HepG2 (cell line): ENCODE data around the gene HSPA6. TPM values are rescaled to one million over a fixed set of nuclear protein-coding genes. Genes with fewer than 3 reads are reported as not detected.
A peak's percentile ranks its signal among the peaks of the same experiment; 100 is the strongest.
"Not testable (repeated sequence)": the region's sequence is repeated elsewhere in the genome, so short reads cannot be mapped to it uniquely, and the experiment has no call there.

ENCODE experiments used
- ATAC-seq: fragments of 200-7000 bp; cut with Tn5 transposase; 3 replicates; pipeline ENCODE4 v1.9.1; 2020; ENCODE audit warnings: mild to moderate bottlenecking, moderate library complexity
- BruUV-seq: library from RNA; stranded (reverse); fragments of 400-500 nt; replicated peaks from 2 replicates; lab custom pipeline; 2021; lab: Mats Ljungman, UMichigan
- CTCF ChIA-PET: fragments of 300-600 bp; formaldehyde crosslinking; extraction: SDS; loops from one replicate; lab custom pipeline; 2021; ENCODE audit warnings: low total read pairs, inconsistent platforms, low intra/inter-chr PET ratio; lab: Yijun Ruan, JAX
- POLR2A ChIA-PET: fragments of 350-600 bp; sonication (Branson Sonifier 250); formaldehyde crosslinking; loops from one replicate; lab custom pipeline; 2020; ENCODE audit warnings: antibody characterized with exemption, inconsistent platforms; lab: Yijun Ruan, JAX
- DNase-seq: peaks from one replicate; pipeline ENCODE4 v3.0.0-alpha.2; 2015; ENCODE audit warnings: low spot score
- FAIRE-seq: peaks from 3 replicates; lab custom pipeline; 2011; peaks lifted over from hg19 to GRCh38; lab: Jason Lieb, UNC
- H2AFZ ChIP-seq: one replicate; pipeline ENCODE4 v1.6.1; 2011; ENCODE audit warnings: low read length, inconsistent platforms
- H3K27ac ChIP-seq: fragments of 300-600 bp; 3 replicates; pipeline ENCODE4 v1.8.0; 2011; ENCODE audit warnings: mixed run types, mild to moderate bottlenecking, mixed read lengths, low read length, inconsistent platforms; ENCODE audit not compliant: insufficient read depth; ENCODE audit errors: extremely low read length
- H3K27me3 ChIP-seq, 2 experiments: fragments of 200-600 bp in 1 of 2; 2 replicates in 1 of 2; 3 replicates in 1 of 2; pipeline versions ENCODE4 v1.6.0 to v1.8.0; 2011; ENCODE audit warnings: low read length in 2 of 2, mild to moderate bottlenecking in 2 of 2, moderate library complexity in 2 of 2, inconsistent platforms in 1 of 2; ENCODE audit not compliant: insufficient read depth in 2 of 2, control insufficient read depth in 1 of 2
- H3K36me3 ChIP-seq, 2 experiments: fragments of 200-600 bp in 1 of 2; replicated peaks in 1 of 2; 2 replicates in 1 of 2; 3 replicates in 1 of 2; pipeline versions ENCODE4 v1.5.1 to v1.8.0; 2011; ENCODE audit warnings: low read length in 2 of 2, inconsistent platforms in 1 of 2; ENCODE audit not compliant: insufficient read depth in 2 of 2, control insufficient read depth in 1 of 2
- H3K4me1 ChIP-seq: 2 replicates; pipeline ENCODE4 v1.5.1; 2012; ENCODE audit warnings: low read length, inconsistent platforms; ENCODE audit not compliant: insufficient read depth
- H3K4me2 ChIP-seq: 2 replicates; pipeline ENCODE4 v1.6.0; 2011; ENCODE audit warnings: low read depth, low read length, inconsistent platforms
- H3K4me3 ChIP-seq, 3 experiments: fragments of 200-600 bp in 1 of 3; sonication (generic), shearing (Covaris generic) in 1 of 3; replicated peaks in 1 of 3; 2 replicates each; pipeline ENCODE4 v1.5.1; 2011 to 2016; ENCODE audit warnings: low read length in 3 of 3, inconsistent platforms in 2 of 3, low read depth in 2 of 3, mild to moderate bottlenecking in 2 of 3, control low read depth in 1 of 3, mixed read lengths in 1 of 3; ENCODE audit not compliant: insufficient read depth in 1 of 3
- H3K79me2 ChIP-seq: one replicate; pipeline ENCODE4 v1.6.1; 2011; ENCODE audit warnings: low read length, inconsistent platforms; ENCODE audit not compliant: insufficient read depth
- H3K9ac ChIP-seq: 2 replicates; pipeline ENCODE4 v1.6.0; 2011; ENCODE audit warnings: mild to moderate bottlenecking, low read depth, low read length, inconsistent platforms; ENCODE audit not compliant: insufficient read depth
- H3K9me3 ChIP-seq: 2 replicates; pipeline ENCODE4 v1.5.1; 2012; ENCODE audit warnings: mild to moderate bottlenecking, low read length
- H4K20me1 ChIP-seq: 2 replicates; pipeline ENCODE4 v1.6.0; 2011; ENCODE audit warnings: inconsistent platforms, mild to moderate bottlenecking, low read length, moderate library complexity; ENCODE audit not compliant: insufficient read depth
- BCL6 ChIP-seq: IDR thresholded peaks from 2 replicates; pipeline ENCODE4 v1.6.1; 2016; ENCODE audit warnings: missing genetic modification reagents, missing compliant biosample characterization
- RARA ChIP-seq: IDR thresholded peaks from 2 replicates; pipeline ENCODE4 v1.6.1; 2016; ENCODE audit warnings: missing genetic modification reagents, missing compliant biosample characterization
- WGBS: methylation state at CpG from one replicate; pipeline ENCODE4 v1.1.6; 2017; ENCODE audit warnings: low lambda C conversion rate; 5-methylcytosine and 5-hydroxymethylcytosine counted together
- in situ Hi-C: cut with HindIII; loops from 2 replicates; pipeline ENCODE4 v1.10.0; 2017; ENCODE audit warnings: low pct_unique_long_range_greater_than_20kb; ENCODE audit not compliant: extremely low pct_ligation_motif_present
- intact Hi-C: fragments of 100-400 bp; cut with micrococcal nuclease; formaldehyde crosslinking; loops from one replicate; pipeline ENCODE4 v1.10.0; 2022; ENCODE audit not compliant: unreplicated experiment
- polyA plus RNA-seq, 8 experiments: library from polyadenylated mRNA; depleted of rRNA in 3 of 8; stranded (reverse) in 7 of 8; unstranded in 1 of 8; fragments of >200 nt; fragmentation: Illumina TruSeq in 4 of 8; extraction: Trizol in 4 of 8; gene quantifications; 2 replicates each; pipeline versions ENCODE4 v1.2.1 to v1.2.3, GENCODE V29; 2011 to 2016; ENCODE audit warnings: low read depth in 4 of 8, missing spikeins in 1 of 8, mixed read lengths in 1 of 8; ENCODE audit not compliant: insufficient read depth in 1 of 8
- total RNA-seq, 5 experiments: library from RNA; depleted of rRNA; stranded (reverse); fragments of >200 nt; fragmentation: Illumina TruSeq; extraction: Trizol; gene quantifications; 2 replicates each; pipeline ENCODE4 v1.2.3, GENCODE V29; 2016; ENCODE audit warnings: low read depth in 1 of 5

HSPA6 gene
- total and polyA plus RNA-seq, 2 of the 13 experiments (the other 11 are each of a cell fraction or from before 2014, with no cell fraction given) = 0.07 TPM; not detected in 1

DNA sequence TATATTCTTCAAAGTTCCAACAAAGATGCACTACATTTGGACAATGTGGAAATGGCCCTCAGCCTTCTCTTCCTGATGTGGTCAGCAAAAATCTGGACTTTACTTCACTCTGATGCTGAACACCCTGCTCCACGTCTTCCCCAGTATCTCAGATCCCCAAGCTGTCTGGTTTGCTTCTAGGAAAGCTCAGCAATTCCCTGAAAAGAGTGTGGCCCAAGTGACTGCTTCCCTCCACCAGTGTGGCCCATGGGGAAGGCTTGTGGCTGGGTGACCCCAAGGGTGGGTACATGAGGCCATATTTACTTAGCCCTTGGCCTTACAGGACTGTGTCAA is 10.9 kb upstream of the HSPA6 start:
- 0% methylated on average over 1 of the region's 1 CpG for WGBS
- in situ Hi-C loops, H3K27me3 ChIP-seq, FAIRE-seq, H3K9me3 ChIP-seq, H3K36me3 ChIP-seq, POLR2A ChIA-PET, H3K9ac ChIP-seq, DNase-seq, H4K20me1 ChIP-seq, H3K79me2 ChIP-seq, CTCF ChIA-PET, H2AFZ ChIP-seq, BruUV-seq, H3K27ac ChIP-seq, intact Hi-C loops: not testable (repeated sequence)
- Histone ChIP-seq H3K4me1 (peaks cover 13% of the 10 kb centered on the region), H3K4me3 (peak overlapping the region in 1 of 3 experiments; percentile 23; a peak in 1 of 6 replicates), H3K4me2 (peak overlapping the region; percentile 32; the same call in 1 of the 2 replicates)
- peak; percentile 47; the same call in 2 of the 3 replicates for ATAC-seq
- TF ChIP-seq RARA (CRISPR knock-in tag) (peak; percentile 16; the same call in 1 of the 2 replicates), BCL6 (CRISPR knock-in tag) (0 out of 2 replicates have a peak, but pooled peaks have one; percentile 12)

DNA sequence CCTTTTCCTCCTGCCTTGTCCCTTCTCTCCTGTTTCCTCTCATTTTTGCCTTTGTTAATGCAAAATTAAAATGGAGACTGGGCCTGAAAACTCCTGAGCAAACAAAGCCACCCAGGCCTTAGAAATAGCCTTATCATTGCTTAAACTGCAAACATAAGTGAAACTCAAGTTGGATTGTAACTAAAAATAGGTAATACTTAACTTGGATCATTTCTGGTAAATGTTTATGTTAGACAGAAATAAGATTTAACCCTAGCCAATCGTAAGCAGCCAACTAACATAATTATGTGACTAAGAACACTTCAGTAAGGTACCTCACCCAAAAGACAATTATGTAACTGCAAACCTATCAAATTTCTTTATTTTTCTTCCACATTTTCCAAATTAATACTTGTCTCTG is 10.4 kb upstream of the HSPA6 start:
- POLR2A ChIA-PET, H4K20me1 ChIP-seq, H3K79me2 ChIP-seq, DNase-seq, BruUV-seq, FAIRE-seq, H2AFZ ChIP-seq, ATAC-seq, CTCF ChIA-PET, H3K9ac ChIP-seq, in situ Hi-C loops, H3K27ac ChIP-seq, H3K36me3 ChIP-seq, intact Hi-C loops, H3K27me3 ChIP-seq, H3K9me3 ChIP-seq: not testable (repeated sequence)
- H3K4me1 ChIP-seq = peaks cover 13% of the 10 kb centered on the region
- peak overlapping the region in 1 of 3 experiments; percentile 23; a peak in 1 of 6 replicates for H3K4me3 ChIP-seq
- 5% methylated on average over 1 of the region's 1 CpG for WGBS
- peak overlapping the region; percentile 32; the same call in 1 of the 2 replicates for H3K4me2 ChIP-seq
